Measurements from ENCODE around the gene SGPP2.

SGPP2 gene

GRCh38 chr2:222477962-222478608, 53.7 kb downstream of the SGPP2 start:
- Histone ChIP-seq H3K27ac (ENCODE audit: low read length) (no peak overlapping the region), H3K9me2 (replicated peaks; ENCODE audit: insufficient read depth, low read length) (no peaks in the 10 kb centered on the region), H3K4me1 (ENCODE audit: low read length) (no peaks in the 10 kb centered on the region; the same call in 1 of the 2 replicates), H3K9me3 (replicated peaks; ENCODE audit: insufficient read depth, low read length) (no peaks in the 10 kb centered on the region), H3K4me3 (ENCODE audit: low read length) (no peak overlapping the region), H3F3A (ENCODE audit: insufficient read depth, low read length) (no peaks in the 10 kb centered on the region), H4K20me1 (ENCODE audit: insufficient read depth, low read length) (no peaks in the 10 kb centered on the region), H3K27me3 (replicated peaks; ENCODE audit: insufficient read depth, low read length) (no peaks in the 10 kb centered on the region), H3K9ac (ENCODE audit: low read length) (no peak overlapping the region), H2AFZ (ENCODE audit: low read length) (no peak overlapping the region), H3K4me2 (ENCODE audit: low read depth, low read length) (no peak overlapping the region), H3K79me2 (ENCODE audit: low read length) (no peaks in the 10 kb centered on the region), H3K36me3 (replicated peaks; ENCODE audit: insufficient read depth, low read length) (no peaks in the 10 kb centered on the region)
- TF ChIP-seq EZH2phosphoT487 (IDR thresholded peaks at IDR 0.05; ENCODE audit: low read length) (no peak), CTCF (IDR thresholded peaks at IDR 0.05; ENCODE audit: low read length) (no peak), EZH2 (optimal IDR thresholded peaks at IDR 0.05; ENCODE audit: low read depth, low read length) (no peak)
- no peak for DNase-seq

- Histone ChIP-seq H4K20me1 (ENCODE audit: insufficient read depth, low read length) (no peaks in the 10 kb centered on the region), H3K27me3 (replicated peaks; ENCODE audit: insufficient read depth, low read length) (no peaks in the 10 kb centered on the region), H3K36me3 (replicated peaks; ENCODE audit: insufficient read depth, low read length) (no peaks in the 10 kb centered on the region), H3K27ac (ENCODE audit: low read length) (no peak overlapping the region), H3K9me3 (replicated peaks; ENCODE audit: insufficient read depth, low read length) (no peaks in the 10 kb centered on the region), H3K4me2 (ENCODE audit: low read depth, low read length) (no peak overlapping the region), H3K4me3 (ENCODE audit: low read length) (no peak overlapping the region), H3K9me2 (replicated peaks; ENCODE audit: insufficient read depth, low read length) (no peaks in the 10 kb centered on the region), H2AFZ (ENCODE audit: low read length) (no peak overlapping the region), H3K9ac (ENCODE audit: low read length) (no peak overlapping the region), H3K4me1 (ENCODE audit: low read length) (no peaks in the 10 kb centered on the region; the same call in 1 of the 2 replicates), H3K79me2 (ENCODE audit: low read length) (no peaks in the 10 kb centered on the region), H3F3A (ENCODE audit: insufficient read depth, low read length) (no peaks in the 10 kb centered on the region)
- TF ChIP-seq CTCF (IDR thresholded peaks at IDR 0.05; ENCODE audit: low read length) (no peak), EZH2 (optimal IDR thresholded peaks at IDR 0.05; ENCODE audit: low read depth, low read length) (no peak), EZH2phosphoT487 (IDR thresholded peaks at IDR 0.05; ENCODE audit: low read length) (no peak)
- DNase-seq, result no peak
Observed at GRCh38 chr2:222479859-222480258, 55.5 kb downstream of the SGPP2 start.

- no peak overlapping the region for H2AFZ ChIP-seq (ENCODE audit: low read length)
- no peaks in the 10 kb centered on the region for H3K9me2 ChIP-seq (replicated peaks; ENCODE audit: insufficient read depth, low read length)
- no peak overlapping the region for H3K9ac ChIP-seq (ENCODE audit: low read length)
- H3K4me2 ChIP-seq (ENCODE audit: low read depth, low read length), result no peak overlapping the region
- H3K27ac ChIP-seq (ENCODE audit: low read length), result no peak overlapping the region
- H3K4me3 ChIP-seq (ENCODE audit: low read length), result no peak overlapping the region
- no peaks in the 10 kb centered on the region for H4K20me1 ChIP-seq (ENCODE audit: insufficient read depth, low read length)
- no peaks in the 10 kb centered on the region; the same call in 1 of the 2 replicates for H3K4me1 ChIP-seq (ENCODE audit: low read length)
- no peaks in the 10 kb centered on the region for H3K79me2 ChIP-seq (ENCODE audit: low read length)
- no peak for DNase-seq
- H3K36me3 ChIP-seq (replicated peaks; ENCODE audit: insufficient read depth, low read length), result no peaks in the 10 kb centered on the region
- no peaks in the 10 kb centered on the region for H3K9me3 ChIP-seq (replicated peaks; ENCODE audit: insufficient read depth, low read length)
- no peaks in the 10 kb centered on the region for H3F3A ChIP-seq (ENCODE audit: insufficient read depth, low read length)
- H3K27me3 ChIP-seq (replicated peaks; ENCODE audit: insufficient read depth, low read length), result no peaks in the 10 kb centered on the region
- TF ChIP-seq EZH2phosphoT487 (IDR thresholded peaks at IDR 0.05; ENCODE audit: low read length) (no peak), EZH2 (optimal IDR thresholded peaks at IDR 0.05; ENCODE audit: low read depth, low read length) (no peak), CTCF (IDR thresholded peaks at IDR 0.05; ENCODE audit: low read length) (no peak)
Observed at GRCh38 chr2:222480497-222480896, 56.2 kb downstream of the SGPP2 start.
